Keratinocyte (primary cell): ENCODE data around the gene KCTD21. TPM values are rescaled to one million over a fixed set of nuclear protein-coding genes. Genes with fewer than 3 reads are reported as not detected.
A peak's percentile ranks its signal among the peaks of the same experiment; 100 is the strongest.

Experiments used
- DNase-seq: peaks from one replicate; pipeline ENCODE4 v3.0.0-alpha.2; 2011; ENCODE audit warnings: low read depth, missing footprints, low spot score
- FAIRE-seq: peaks from 2 replicates; lab custom pipeline; 2011; peaks lifted over from hg19 to GRCh38; lab: Jason Lieb, UNC
- H2AFZ ChIP-seq: 2 replicates; pipeline ENCODE4 v1.6.0; 2012; ENCODE audit warnings: low read length, control low read depth, inconsistent platforms; ENCODE audit not compliant: control insufficient read depth
- H3K27ac ChIP-seq: 2 replicates; pipeline ENCODE4 v1.5.1; 2011; ENCODE audit warnings: low read length; ENCODE audit not compliant: control insufficient read depth, insufficient read depth
- H3K27me3 ChIP-seq: 3 replicates; pipeline ENCODE4 v1.6.0; 2011; ENCODE audit warnings: low read length; ENCODE audit not compliant: control insufficient read depth, insufficient read depth; ENCODE audit errors: extremely low read depth
- H3K36me3 ChIP-seq, 2 experiments: 2 replicates in 1 of 2; 3 replicates in 1 of 2; pipeline ENCODE4 v1.5.1; 2011; ENCODE audit warnings: low read length in 2 of 2, mild to moderate bottlenecking in 1 of 2; ENCODE audit not compliant: control insufficient read depth in 2 of 2, insufficient read depth in 2 of 2; ENCODE audit errors: extremely low read depth in 1 of 2
- H3K4me1 ChIP-seq: 3 replicates; pipeline ENCODE4 v1.5.1; 2011; ENCODE audit warnings: low read length; ENCODE audit not compliant: control insufficient read depth, insufficient read depth; ENCODE audit errors: extremely low read depth
- H3K4me2 ChIP-seq: 3 replicates; pipeline ENCODE4 v1.6.0; 2011; ENCODE audit warnings: low read depth, low read length; ENCODE audit not compliant: control insufficient read depth, insufficient read depth; ENCODE audit errors: extremely low read depth
- H3K4me3 ChIP-seq, 3 experiments: fragments of 200-600 bp in 1 of 3; sonication (generic) in 1 of 3; 2 replicates in 2 of 3; 3 replicates in 1 of 3; pipeline ENCODE4 v1.5.1; 2011 to 2016; ENCODE audit warnings: low read length in 3 of 3, mild to moderate bottlenecking in 3 of 3, control low read depth in 2 of 3, inconsistent platforms in 1 of 3, low read depth in 1 of 3, mixed read lengths in 1 of 3, mixed run types in 1 of 3, moderate library complexity in 1 of 3; ENCODE audit not compliant: control insufficient read depth in 2 of 3, insufficient read depth in 2 of 3; ENCODE audit errors: extremely low read depth in 1 of 3
- H3K79me2 ChIP-seq: 2 replicates; pipeline ENCODE4 v1.6.0; 2012; ENCODE audit warnings: low read length; ENCODE audit not compliant: control insufficient read depth, insufficient read depth
- H3K9ac ChIP-seq: 3 replicates; pipeline ENCODE4 v1.6.0; 2011; ENCODE audit warnings: low read length; ENCODE audit not compliant: control insufficient read depth, insufficient read depth; ENCODE audit errors: extremely low read depth
- H3K9me1 ChIP-seq: 3 replicates; pipeline ENCODE4 v1.6.0; 2011; ENCODE audit warnings: low read length; ENCODE audit not compliant: control insufficient read depth, insufficient read depth; ENCODE audit errors: extremely low read depth
- H3K9me3 ChIP-seq: 2 replicates; pipeline ENCODE4 v1.5.1; 2012; ENCODE audit warnings: low read depth, low read length; ENCODE audit not compliant: control insufficient read depth
- H4K20me1 ChIP-seq: 3 replicates; pipeline ENCODE4 v1.6.0; 2011; ENCODE audit warnings: low read length; ENCODE audit not compliant: control insufficient read depth, insufficient read depth; ENCODE audit errors: extremely low read depth
- EZH2 ChIP-seq: IDR thresholded peaks from one replicate; pipeline ENCODE4 v1.6.1; 2012; ENCODE audit warnings: inconsistent platforms, mild to moderate bottlenecking, low read length, moderate library complexity
- dilution Hi-C: fragments of 300-500 bp; cut with MboI; formaldehyde crosslinking; loops from one replicate; pipeline ENCODE4 v1.7.0; 2020; ENCODE audit warnings: low sequenced_read_pairs; ENCODE audit not compliant: extremely low pct_ligation_motif_present
- polyA plus RNA-seq, 5 experiments: library from polyadenylated mRNA; depleted of rRNA in 3 of 5; stranded (reverse) in 3 of 5; stranded (forward) in 1 of 5; unstranded in 1 of 5; fragments of >200 nt; gene quantifications; 1 replicate in 1 of 5; 2 replicates in 3 of 5; 3 replicates in 1 of 5; pipeline versions ENCODE4 v1.2.1 to v1.2.3, GENCODE V29; 2011 to 2012; ENCODE audit warnings: missing spikeins in 2 of 5, low read depth in 1 of 5, low replicate concordance in 1 of 5
- TF ChIP-seq, protein P1 (sequence below), 3 experiments: IDR thresholded peaks in 1 of 3; conservative IDR thresholded peaks in 1 of 3; optimal IDR thresholded peaks in 1 of 3; 2 replicates in 2 of 3; 3 replicates in 1 of 3; pipeline versions ENCODE3 to v1.5.1; 2011; ENCODE audit warnings: low read length in 3 of 3, mild to moderate bottlenecking in 3 of 3, moderate library complexity in 2 of 3, control low read depth in 1 of 3, inconsistent platforms in 1 of 3; ENCODE audit not compliant: insufficient read depth in 2 of 3; ENCODE audit errors: extremely low read depth in 1 of 3

The KCTD21 gene
- polyA plus RNA-seq, 1 donor (not counting 4 experiments of a cell fraction or from before 2014, with no cell fraction given), result 10.4 TPM

DNA sequence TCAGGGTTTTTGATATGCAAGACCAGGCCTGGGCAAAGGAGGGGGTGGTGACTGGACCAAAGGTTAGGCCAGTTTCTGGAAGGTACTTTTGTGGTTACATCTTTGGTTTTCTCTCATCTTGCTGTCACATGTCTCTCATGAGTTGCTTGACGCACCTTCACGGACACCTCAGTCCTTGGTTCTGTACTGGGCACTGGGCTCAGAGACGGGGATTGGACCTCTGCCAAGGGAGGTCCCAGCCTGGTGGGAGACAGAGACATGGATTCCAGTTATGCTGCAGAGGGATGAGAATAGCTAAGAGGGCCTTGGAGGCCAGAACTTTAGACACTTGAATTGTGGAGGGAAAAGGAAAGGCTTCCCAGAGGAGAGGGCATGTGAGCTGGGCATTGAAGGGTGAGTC lies 1.9 kb upstream of the KCTD21 start:
- H3K27me3 ChIP-seq, result no peaks in the 10 kb centered on the region
- H2AFZ ChIP-seq, result no peak overlapping the region
- no peaks in the 10 kb centered on the region for H4K20me1 ChIP-seq
- H3K36me3 ChIP-seq, result peaks cover 0 to 3% of the 10 kb centered on the region in 2 experiments
- H3K79me2 ChIP-seq, result peaks cover 33% of the 10 kb centered on the region
- H3K4me1 ChIP-seq, result peaks cover 34% of the 10 kb centered on the region
- no peak overlapping the region for H3K4me3 ChIP-seq
- FAIRE-seq (no peak), DNase-seq (no peak)
- no peaks in the 10 kb centered on the region for H3K9me1 ChIP-seq
- peak overlapping the region; percentile 85 for H3K4me2 ChIP-seq
- TF ChIP-seq, protein P1, sequence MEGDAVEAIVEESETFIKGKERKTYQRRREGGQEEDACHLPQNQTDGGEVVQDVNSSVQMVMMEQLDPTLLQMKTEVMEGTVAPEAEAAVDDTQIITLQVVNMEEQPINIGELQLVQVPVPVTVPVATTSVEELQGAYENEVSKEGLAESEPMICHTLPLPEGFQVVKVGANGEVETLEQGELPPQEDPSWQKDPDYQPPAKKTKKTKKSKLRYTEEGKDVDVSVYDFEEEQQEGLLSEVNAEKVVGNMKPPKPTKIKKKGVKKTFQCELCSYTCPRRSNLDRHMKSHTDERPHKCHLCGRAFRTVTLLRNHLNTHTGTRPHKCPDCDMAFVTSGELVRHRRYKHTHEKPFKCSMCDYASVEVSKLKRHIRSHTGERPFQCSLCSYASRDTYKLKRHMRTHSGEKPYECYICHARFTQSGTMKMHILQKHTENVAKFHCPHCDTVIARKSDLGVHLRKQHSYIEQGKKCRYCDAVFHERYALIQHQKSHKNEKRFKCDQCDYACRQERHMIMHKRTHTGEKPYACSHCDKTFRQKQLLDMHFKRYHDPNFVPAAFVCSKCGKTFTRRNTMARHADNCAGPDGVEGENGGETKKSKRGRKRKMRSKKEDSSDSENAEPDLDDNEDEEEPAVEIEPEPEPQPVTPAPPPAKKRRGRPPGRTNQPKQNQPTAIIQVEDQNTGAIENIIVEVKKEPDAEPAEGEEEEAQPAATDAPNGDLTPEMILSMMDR (optimal IDR thresholded peaks at IDR 0.05 in 1 of 3, IDR thresholded peaks at IDR 0.05 in 1 of 3, conservative IDR thresholded peaks at IDR 0.05 in 1 of 3; ENCODE audit: extremely low read depth in 1 of 3, insufficient read depth in 2 of 3, low read length in 3 of 3), result no peak
- TF ChIP-seq EZH2, result no peak
- H3K9me3 ChIP-seq, result no peaks in the 10 kb centered on the region
- dilution Hi-C loops, result no loop called here
- no peak overlapping the region for H3K9ac ChIP-seq
- no peak overlapping the region for H3K27ac ChIP-seq

DNA sequence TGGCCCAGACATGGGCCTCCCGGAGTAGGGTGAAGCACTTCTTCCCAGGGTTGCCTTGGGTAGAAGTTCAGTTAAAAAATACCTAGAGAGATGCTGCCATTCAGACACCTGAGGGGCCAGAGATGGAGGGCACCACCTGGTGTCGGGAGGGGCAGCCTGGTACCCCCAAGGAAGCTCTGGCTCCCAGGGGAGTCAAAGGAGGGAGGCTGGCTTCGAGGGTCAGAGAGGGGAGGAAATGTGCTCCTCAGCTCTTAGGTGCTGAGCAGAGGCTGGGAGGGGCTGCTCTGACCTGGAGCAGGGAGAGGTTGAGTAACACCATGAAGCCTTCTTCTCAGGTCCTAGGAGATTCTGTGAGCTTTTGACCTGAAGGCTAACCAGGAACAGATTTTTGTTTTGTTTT lies 1.4 kb upstream of the KCTD21 start:
- no peak overlapping the region for H2AFZ ChIP-seq
- DNase-seq (no peak), FAIRE-seq (no peak)
- peaks cover 0 to 2% of the 10 kb centered on the region in 2 experiments for H3K36me3 ChIP-seq
- peaks cover 36% of the 10 kb centered on the region for H3K4me1 ChIP-seq
- H4K20me1 ChIP-seq, result no peaks in the 10 kb centered on the region
- H3K9ac ChIP-seq, result peak overlapping the region; percentile 63
- no peak for TF ChIP-seq EZH2
- TF ChIP-seq, protein P1 (optimal IDR thresholded peaks at IDR 0.05 in 1 of 3, IDR thresholded peaks at IDR 0.05 in 1 of 3, conservative IDR thresholded peaks at IDR 0.05 in 1 of 3; ENCODE audit: extremely low read depth in 1 of 3, insufficient read depth in 2 of 3, low read length in 3 of 3), result no peak
- no peaks in the 10 kb centered on the region for H3K9me1 ChIP-seq
- H3K4me2 ChIP-seq, result peak overlapping the region; percentile 85
- no peaks in the 10 kb centered on the region for H3K9me3 ChIP-seq
- no peak overlapping the region for H3K27ac ChIP-seq
- H3K27me3 ChIP-seq, result no peaks in the 10 kb centered on the region
- H3K79me2 ChIP-seq, result peaks cover 30% of the 10 kb centered on the region
- H3K4me3 ChIP-seq, result peak overlapping the region in 2 of 3 experiments; percentile 73 to 87
- dilution Hi-C loops, result no loop called here
